GM19395 (cell line): ENCODE measurements around the gene RNF114.
"Not testable (repeated sequence)": the region's sequence is repeated elsewhere in the genome, so short reads cannot be mapped to it uniquely, and the experiment has no call there.

Experiments used
- ATAC-seq: cut with Tn5 transposase; IDR thresholded peaks from one replicate; pipeline ENCODE4 v1.9.1; 2021; ENCODE audit warnings: mild to moderate bottlenecking, moderate library complexity; ENCODE audit not compliant: unreplicated experiment

Gene RNF114

GRCh38 chr20:49984426-49985153 lies 48.4 kb downstream of the RNF114 start:
- no peak for ATAC-seq

GRCh38 chr20:49985157-49985556 lies 49.0 kb downstream of the RNF114 start:
- no peak for ATAC-seq

- no peak for ATAC-seq
Observed at GRCh38 chr20:49985617-49986016, 49.4 kb downstream of the RNF114 start.

DNA sequence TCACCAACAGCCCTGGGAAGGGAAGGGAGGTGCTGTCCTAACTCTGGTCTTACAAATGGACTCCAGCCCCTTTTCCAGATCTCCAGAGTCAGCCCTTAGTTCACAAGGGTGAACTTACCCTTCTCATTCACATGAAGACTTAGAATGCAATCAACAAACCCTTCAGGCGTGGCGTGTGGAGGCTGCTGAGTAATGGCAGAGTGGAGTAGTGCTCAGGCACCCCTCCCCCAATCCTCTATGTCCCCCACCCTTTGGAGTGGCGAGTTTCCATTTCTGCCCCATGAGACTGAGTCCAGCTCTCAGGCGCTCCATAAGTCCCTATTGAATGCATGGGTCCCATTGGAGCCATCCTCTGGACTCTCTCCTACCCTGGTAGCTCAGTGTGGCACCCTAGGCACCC lies 49.9 kb downstream of the RNF114 start:
- ATAC-seq = no peak

DNA sequence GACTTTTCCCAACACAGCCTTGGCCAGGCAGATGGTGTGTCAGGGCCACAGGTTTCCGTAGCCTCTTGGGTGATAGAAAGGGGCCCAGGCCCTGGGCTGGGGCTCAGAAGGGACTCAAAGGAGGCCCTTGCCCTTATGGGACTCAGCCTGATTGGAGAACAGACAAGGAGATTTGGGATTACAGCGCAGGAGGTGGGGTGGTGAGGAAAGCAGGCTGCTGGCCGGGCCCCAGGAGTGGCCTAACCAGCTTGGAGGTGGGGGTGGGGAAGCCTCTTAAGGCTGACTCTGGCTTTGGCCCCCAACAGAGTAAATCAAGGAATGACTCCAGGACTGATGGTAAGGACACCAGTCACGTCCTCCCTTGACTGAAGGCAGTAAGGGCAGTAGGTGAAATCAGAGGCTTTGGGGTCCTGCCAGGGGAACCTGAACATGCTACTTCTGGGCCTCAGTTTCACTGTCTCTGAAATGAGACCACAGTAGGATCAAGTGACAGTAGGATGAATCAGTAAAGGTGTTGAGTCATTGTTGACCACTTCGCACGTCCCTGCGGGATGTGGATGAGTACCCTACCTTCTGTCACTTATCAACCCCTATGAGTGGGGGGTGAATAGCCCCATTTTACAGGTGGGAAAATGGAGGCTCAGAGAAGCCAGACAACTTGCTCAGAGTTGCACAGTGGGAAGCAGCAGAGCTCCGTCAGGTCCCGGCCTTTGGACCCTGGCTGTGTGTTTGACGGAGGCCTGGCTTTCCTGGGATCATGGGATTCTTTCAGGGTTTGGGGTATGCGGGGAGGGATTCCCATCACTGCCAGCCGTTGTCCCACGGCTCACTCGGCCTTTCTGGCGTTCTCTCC lies 51.0 kb downstream of the RNF114 start:
- ATAC-seq = no peak

- ATAC-seq = no peak
Observed at GRCh38 chr20:49987868-49988690, 51.9 kb downstream of the RNF114 start.

DNA sequence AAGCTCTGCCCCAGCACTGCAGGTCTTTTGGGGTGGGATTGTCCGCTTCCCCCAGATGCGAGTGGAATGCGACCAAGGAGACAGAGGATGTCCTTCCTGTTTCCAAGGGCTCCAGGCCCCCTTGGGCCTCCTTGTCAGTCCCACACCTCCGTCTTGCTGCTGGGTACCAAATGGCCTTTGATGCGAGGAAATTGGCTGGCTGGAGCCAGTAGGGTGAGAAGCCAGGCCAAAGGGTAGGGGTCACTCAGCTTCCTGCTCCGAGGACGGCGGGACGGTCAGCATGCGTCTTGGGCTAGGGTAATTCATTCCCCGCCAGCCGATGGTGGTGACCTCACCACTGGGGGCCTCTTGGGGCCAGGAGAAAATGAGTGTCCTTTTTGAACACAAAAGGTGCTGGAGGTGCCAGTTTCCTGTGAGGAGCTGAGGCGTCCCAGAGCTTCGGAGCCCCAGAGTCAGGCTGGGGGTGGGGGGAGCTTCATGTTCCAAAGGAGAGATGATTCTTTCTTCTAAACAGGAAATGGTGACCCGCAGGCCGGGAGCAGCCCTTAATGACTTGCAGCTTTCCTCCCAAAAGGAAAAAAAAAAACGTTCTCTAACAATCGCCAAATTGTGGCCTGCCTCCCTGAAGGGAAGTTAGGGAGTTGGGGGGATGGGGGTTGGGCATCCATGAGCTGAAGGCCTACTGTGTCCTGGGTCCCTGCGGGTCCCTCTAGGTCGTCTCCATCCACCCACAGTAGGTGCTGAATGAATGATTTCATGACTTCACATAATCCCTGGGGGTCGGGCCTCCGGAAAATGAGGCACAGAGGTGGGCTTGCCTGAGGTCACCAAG lies 53.3 kb downstream of the RNF114 start:
- no peak for ATAC-seq

DNA sequence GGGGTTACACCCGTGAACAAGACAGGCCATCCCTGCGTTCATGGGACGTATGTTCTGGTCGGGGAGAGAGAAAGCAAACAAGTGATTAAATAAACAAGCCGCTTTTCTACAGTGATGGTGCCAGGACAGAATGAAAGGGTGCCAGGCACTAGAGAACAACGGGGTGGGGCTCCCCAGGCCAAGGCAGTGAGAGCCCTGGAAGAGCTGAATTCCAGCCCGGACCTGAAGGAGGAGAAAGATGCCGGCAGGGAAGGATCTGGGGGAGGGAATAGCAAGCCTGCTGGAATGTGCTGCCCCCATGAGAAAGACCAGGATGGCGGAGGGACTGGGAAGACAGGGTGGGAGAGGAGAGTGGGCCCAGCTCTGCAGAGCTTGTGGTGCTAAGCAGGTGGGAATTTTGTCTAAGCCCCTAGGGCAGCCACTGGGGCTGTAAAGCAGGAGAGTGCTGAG lies 54.1 kb downstream of the RNF114 start:
- no peak for ATAC-seq

- no peak for ATAC-seq
Observed at GRCh38 chr20:49993301-49993751, 57.1 kb downstream of the RNF114 start.

DNA sequence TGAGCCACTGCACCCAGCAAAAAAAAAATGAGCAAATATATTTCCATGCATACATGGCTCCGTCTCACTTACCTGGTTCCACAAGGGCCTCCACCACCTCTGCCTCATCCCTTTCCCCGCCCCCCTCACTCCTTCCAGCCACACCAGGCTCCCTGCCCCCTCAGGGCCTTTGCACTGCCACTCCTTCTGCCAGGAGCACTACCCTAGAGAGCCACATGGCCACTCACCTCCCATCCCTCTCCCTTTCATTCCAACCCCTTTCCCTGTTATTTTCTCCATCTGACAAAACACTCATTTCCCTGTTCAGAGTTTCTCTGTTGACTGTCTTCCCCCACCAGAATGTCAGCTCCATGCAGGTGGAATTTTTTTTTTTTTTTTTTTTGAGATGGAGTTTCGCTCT lies 59.4 kb downstream of the RNF114 start:
- ATAC-seq = no peak

GRCh38 chr20:49998478-49999188 lies 62.4 kb downstream of the RNF114 start:
- ATAC-seq = not testable (repeated sequence)

- ATAC-seq = no peak
Observed at GRCh38 chr20:49999329-49999728, 63.1 kb downstream of the RNF114 start.

DNA sequence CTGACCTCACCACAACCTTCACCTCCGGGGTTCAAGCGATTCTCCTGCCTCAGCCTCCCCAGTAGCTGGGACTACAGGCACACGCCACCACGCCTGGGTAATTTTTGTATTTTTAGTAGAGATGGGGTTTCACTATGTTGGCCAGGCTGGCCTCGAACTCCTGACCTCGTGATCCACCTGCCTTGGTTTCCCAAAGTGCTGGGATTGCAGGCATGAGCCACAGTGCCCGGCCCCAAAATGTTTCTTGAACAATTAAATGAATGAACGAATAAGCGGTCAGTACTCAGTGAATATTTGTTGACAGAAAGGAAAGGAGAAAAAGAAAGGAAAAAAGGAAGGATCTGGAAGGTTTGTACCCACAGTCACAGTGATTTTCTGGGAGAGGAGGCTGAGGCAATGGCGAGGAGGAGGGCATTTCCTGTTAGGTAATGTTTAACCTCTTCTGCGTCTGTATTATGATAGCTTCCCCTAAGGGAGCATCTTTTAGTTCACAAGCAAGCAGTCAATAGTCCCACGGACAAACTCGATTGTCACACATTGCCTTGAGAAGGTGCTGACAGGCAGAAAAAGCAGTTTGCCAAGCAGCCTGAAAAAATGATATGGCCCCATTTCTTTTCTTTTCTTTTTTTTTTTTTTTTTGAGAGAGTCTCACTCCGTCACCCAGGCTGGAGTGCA lies 64.5 kb downstream of the RNF114 start:
- not testable (repeated sequence) for ATAC-seq

GRCh38 chr20:50001784-50002311 lies 65.7 kb downstream of the RNF114 start:
- ATAC-seq = no peak

- ATAC-seq = no peak
Observed at GRCh38 chr20:50003253-50003656, 67.1 kb downstream of the RNF114 start.
